Bronchial epithelial cell (primary cell): ENCODE data around the gene SENP7. TPM values are rescaled to one million over a fixed set of nuclear protein-coding genes. Genes with fewer than 3 reads are reported as not detected.

Experiments used
- DNase-seq: peaks from one replicate; pipeline ENCODE4 v3.0.0-alpha.2; 2010; ENCODE audit warnings: low read depth
- FAIRE-seq: peaks from 2 replicates; lab custom pipeline; 2011; peaks lifted over from hg19 to GRCh38; lab: Jason Lieb, UNC
- H3K27me3 ChIP-seq: 2 replicates; pipeline ENCODE4 v1.5.1; 2011; ENCODE audit warnings: low read length; ENCODE audit not compliant: control insufficient read depth, insufficient read depth
- H3K36me3 ChIP-seq: 2 replicates; pipeline ENCODE4 v1.5.1; 2011; ENCODE audit warnings: low read length; ENCODE audit not compliant: control insufficient read depth, insufficient read depth
- H3K4me3 ChIP-seq: 2 replicates; pipeline ENCODE4 v1.5.1; 2011; ENCODE audit warnings: mild to moderate bottlenecking, low read depth, low read length, control low read depth
- total RNA-seq: library from RNA; depleted of rRNA; stranded (reverse); fragments of >200 nt; gene quantifications from 2 replicates; pipeline ENCODE4 v1.2.1, GENCODE V29; 2014
- TF ChIP-seq, protein P1 (sequence below): IDR thresholded peaks from 2 replicates; pipeline ENCODE4 v1.5.1; 2011; ENCODE audit warnings: mild to moderate bottlenecking, moderate library complexity, low read length, control low read depth, inconsistent platforms; ENCODE audit not compliant: insufficient read depth, severe bottlenecking

SENP7 gene
- total RNA-seq, 1 donor from 2014 or later: 5.8 TPM

GRCh38 chr3:101466465-101467309 lies 46.3 kb downstream of the SENP7 start:
- no peaks in the 10 kb centered on the region for H3K27me3 ChIP-seq
- H3K36me3 ChIP-seq: no peaks in the 10 kb centered on the region
- no peak overlapping the region for H3K4me3 ChIP-seq
- TF ChIP-seq, protein P1, sequence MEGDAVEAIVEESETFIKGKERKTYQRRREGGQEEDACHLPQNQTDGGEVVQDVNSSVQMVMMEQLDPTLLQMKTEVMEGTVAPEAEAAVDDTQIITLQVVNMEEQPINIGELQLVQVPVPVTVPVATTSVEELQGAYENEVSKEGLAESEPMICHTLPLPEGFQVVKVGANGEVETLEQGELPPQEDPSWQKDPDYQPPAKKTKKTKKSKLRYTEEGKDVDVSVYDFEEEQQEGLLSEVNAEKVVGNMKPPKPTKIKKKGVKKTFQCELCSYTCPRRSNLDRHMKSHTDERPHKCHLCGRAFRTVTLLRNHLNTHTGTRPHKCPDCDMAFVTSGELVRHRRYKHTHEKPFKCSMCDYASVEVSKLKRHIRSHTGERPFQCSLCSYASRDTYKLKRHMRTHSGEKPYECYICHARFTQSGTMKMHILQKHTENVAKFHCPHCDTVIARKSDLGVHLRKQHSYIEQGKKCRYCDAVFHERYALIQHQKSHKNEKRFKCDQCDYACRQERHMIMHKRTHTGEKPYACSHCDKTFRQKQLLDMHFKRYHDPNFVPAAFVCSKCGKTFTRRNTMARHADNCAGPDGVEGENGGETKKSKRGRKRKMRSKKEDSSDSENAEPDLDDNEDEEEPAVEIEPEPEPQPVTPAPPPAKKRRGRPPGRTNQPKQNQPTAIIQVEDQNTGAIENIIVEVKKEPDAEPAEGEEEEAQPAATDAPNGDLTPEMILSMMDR: no peak
- DNase-seq (peak; percentile 22), FAIRE-seq (no peak)

GRCh38 chr3:101464235-101464634 lies 48.8 kb downstream of the SENP7 start:
- Histone ChIP-seq H3K36me3 (no peaks in the 10 kb centered on the region), H3K4me3 (no peak overlapping the region), H3K27me3 (no peaks in the 10 kb centered on the region)
- TF ChIP-seq, protein P1: no peak
- peak; percentile 26 for DNase-seq
- no peak for FAIRE-seq

- TF ChIP-seq, protein P1: no peak
- Histone ChIP-seq H3K4me3 (no peak overlapping the region), H3K27me3 (no peaks in the 10 kb centered on the region), H3K36me3 (no peaks in the 10 kb centered on the region)
- no peak for FAIRE-seq
- DNase-seq: no peak
These were observed 51.6 kb downstream of the SENP7 start for GRCh38 chr3:101461451-101461850.

DNA sequence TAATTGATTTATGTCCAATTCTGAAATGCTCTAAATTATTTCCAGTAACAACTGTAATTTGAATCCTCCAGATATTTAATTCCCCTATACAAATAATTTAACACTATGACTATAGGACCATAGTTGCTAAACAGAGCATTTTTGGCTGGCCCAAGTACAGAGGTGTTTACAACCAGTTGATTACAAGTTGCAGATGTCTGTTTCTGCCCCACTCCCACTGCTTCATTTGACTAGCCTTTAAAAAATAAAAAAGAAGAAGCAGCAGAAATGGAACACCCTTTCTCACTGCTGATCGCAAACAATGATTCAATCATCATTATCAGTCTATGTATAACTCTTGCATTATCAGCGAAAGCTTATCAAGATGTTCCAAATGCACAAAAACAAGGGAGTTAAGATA lies 54.6 kb downstream of the SENP7 start:
- H3K4me3 ChIP-seq: no peak overlapping the region
- TF ChIP-seq, protein P1: no peak
- FAIRE-seq (no peak), DNase-seq (no peak)
- H3K27me3 ChIP-seq: no peaks in the 10 kb centered on the region
- H3K36me3 ChIP-seq: no peaks in the 10 kb centered on the region

DNA sequence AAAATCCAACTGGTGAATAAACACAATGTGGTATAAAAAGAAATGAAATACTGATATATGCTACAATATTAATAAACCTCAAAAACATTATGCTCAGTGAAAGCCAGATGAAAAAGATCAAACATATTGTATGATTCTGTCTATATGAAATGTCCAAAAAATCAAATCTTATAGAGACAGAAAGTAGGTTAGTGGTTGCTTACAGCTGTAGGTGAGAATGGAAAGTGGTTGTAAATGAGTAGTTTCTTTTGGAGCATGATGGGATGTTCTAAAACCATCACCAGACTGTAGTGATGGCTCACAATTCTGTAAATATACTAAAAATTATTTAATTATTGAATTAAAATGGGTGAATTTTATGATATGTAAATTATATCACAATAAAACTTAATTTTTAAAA lies 58.4 kb downstream of the SENP7 start:
- DNase-seq: no peak
- Histone ChIP-seq H3K27me3 (no peaks in the 10 kb centered on the region), H3K4me3 (no peak overlapping the region), H3K36me3 (no peaks in the 10 kb centered on the region)
- TF ChIP-seq, protein P1: no peak
- FAIRE-seq: no peak
